DND-41 (cell line): ENCODE results near the gene SLC22A16.

Experiments used
- EZH2 ChIP-seq: IDR thresholded peaks from 3 replicates; pipeline ENCODE4 v1.6.1; 2012; ENCODE audit warnings: borderline replicate concordance, low read depth, mild to moderate bottlenecking, moderate library complexity, low read length, inconsistent platforms; ENCODE audit not compliant: severe bottlenecking
- TF ChIP-seq, protein P1 (sequence below): IDR thresholded peaks from 2 replicates; pipeline ENCODE4 v1.5.1; 2012; ENCODE audit warnings: borderline replicate concordance, low read length, moderate library complexity, mild to moderate bottlenecking; ENCODE audit not compliant: poor library complexity, severe bottlenecking; ENCODE audit errors: extremely low read depth

DNA sequence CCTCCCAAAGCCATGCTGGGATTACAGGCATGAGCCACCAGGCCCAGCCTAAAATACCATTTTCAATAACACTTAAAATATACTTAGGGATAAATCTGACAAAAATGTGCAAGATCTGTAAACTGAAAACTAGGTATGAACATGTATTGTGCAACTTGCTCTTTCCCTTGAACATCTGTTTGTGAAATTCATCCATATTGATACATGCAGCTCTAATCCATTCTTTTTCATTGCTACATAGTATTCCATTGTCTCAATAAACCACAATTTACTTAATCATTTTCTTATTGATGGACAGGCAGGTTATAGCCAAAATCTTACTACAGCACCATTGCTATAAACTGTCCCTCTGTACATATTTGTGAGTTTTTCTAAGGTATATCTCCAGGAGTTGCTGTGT is 4.7 kb upstream of the SLC22A16 start:
- TF ChIP-seq, protein P1, sequence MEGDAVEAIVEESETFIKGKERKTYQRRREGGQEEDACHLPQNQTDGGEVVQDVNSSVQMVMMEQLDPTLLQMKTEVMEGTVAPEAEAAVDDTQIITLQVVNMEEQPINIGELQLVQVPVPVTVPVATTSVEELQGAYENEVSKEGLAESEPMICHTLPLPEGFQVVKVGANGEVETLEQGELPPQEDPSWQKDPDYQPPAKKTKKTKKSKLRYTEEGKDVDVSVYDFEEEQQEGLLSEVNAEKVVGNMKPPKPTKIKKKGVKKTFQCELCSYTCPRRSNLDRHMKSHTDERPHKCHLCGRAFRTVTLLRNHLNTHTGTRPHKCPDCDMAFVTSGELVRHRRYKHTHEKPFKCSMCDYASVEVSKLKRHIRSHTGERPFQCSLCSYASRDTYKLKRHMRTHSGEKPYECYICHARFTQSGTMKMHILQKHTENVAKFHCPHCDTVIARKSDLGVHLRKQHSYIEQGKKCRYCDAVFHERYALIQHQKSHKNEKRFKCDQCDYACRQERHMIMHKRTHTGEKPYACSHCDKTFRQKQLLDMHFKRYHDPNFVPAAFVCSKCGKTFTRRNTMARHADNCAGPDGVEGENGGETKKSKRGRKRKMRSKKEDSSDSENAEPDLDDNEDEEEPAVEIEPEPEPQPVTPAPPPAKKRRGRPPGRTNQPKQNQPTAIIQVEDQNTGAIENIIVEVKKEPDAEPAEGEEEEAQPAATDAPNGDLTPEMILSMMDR, result no peak
- TF ChIP-seq EZH2, result no peak
